ENCODE data around the gene DQX1.

GRCh38 chr2:74535440-74535965, 9.5 kb upstream of the DQX1 start:
- no peak for TF ChIP-seq CTCF (conservative IDR thresholded peaks at IDR 0.05 in 1 of 2, IDR thresholded peaks at IDR 0.05 in 1 of 2; ENCODE audit: extremely low read depth in 1 of 2, insufficient read depth in 1 of 2, low read depth in 1 of 2, low read length in 2 of 2)
- no peak for TF ChIP-seq EZH2 (IDR thresholded peaks at IDR 0.05; ENCODE audit: borderline replicate concordance, low read length)

All from mammary epithelial cell (primary cell).